Vagina (tissue), 2 donors: ENCODE data around the gene FRS3. TPM values are rescaled to one million over a fixed set of nuclear protein-coding genes. Genes with fewer than 3 reads are reported as not detected.

ENCODE experiments used
- DNase-seq, 2 donors: peaks; one replicate each; pipeline ENCODE4 v3.0.0-alpha.2; 2017; ENCODE audit errors: extremely low spot score in 2 of 2
- H3K27ac ChIP-seq: fragments of 200-600 bp; sonication (generic); one replicate; pipeline ENCODE4 v1.5.1; 2019
- H3K27me3 ChIP-seq: fragments of 200-600 bp; sonication (generic); one replicate; pipeline ENCODE4 v1.5.1; 2019
- H3K36me3 ChIP-seq, 2 donors: fragments of 200-600 bp; sonication (generic); one replicate each; pipeline ENCODE4 v1.5.1; 2017 to 2019
- H3K4me1 ChIP-seq: fragments of 200-600 bp; sonication (generic); one replicate; pipeline ENCODE4 v1.5.1; 2019
- H3K4me3 ChIP-seq, 2 donors: fragments of 200-600 bp; sonication (generic); 1 replicate in 1 of 2; 2 replicates in 1 of 2; pipeline ENCODE4 v1.5.1; 2016 to 2019
- H3K9me3 ChIP-seq: fragments of 200-600 bp; sonication (generic); one replicate; pipeline ENCODE4 v1.5.1; 2019
- POLR2A ChIP-seq, 2 donors: fragments of 450-650 bp; IDR thresholded peaks; one replicate each; pipeline ENCODE4 v1.6.1; 2017; ENCODE audit warnings: antibody characterized with exemption in 2 of 2, mild to moderate bottlenecking in 2 of 2, moderate library complexity in 2 of 2
- POLR2AphosphoS5 ChIP-seq, 2 donors: sonication (generic); formaldehyde crosslinking; IDR thresholded peaks; one replicate each; pipeline ENCODE4 v1.9.0; 2017; ENCODE audit warnings: antibody characterized with exemption in 2 of 2, mild to moderate bottlenecking in 2 of 2, low read depth in 1 of 2; ENCODE audit not compliant: insufficient read depth in 1 of 2
- intact Hi-C: fragments of 100-400 bp; cut with DNase I; formaldehyde crosslinking; loops from one replicate; pipeline ENCODE4 v1.15.1; 2023
- total RNA-seq: library from RNA; depleted of rRNA; stranded (reverse); fragments of >200 nt; gene quantifications from one replicate; pipeline ENCODE4 v1.2.3, GENCODE V29; 2016
- TF ChIP-seq, protein P1 (sequence below), 3 experiments: fragments of 450-650 bp in 2 of 3; fragments of 200-600 bp in 1 of 3; sonication (generic) in 1 of 3; IDR thresholded peaks; one replicate each; pipeline ENCODE4 v1.5.1; 2017 to 2019; ENCODE audit warnings: antibody characterized with exemption in 3 of 3, mild to moderate bottlenecking in 2 of 3, moderate library complexity in 2 of 3

Gene FRS3
- total RNA-seq, 1 donor from 2014 or later, result 4.4 TPM

- TF ChIP-seq, protein P1, sequence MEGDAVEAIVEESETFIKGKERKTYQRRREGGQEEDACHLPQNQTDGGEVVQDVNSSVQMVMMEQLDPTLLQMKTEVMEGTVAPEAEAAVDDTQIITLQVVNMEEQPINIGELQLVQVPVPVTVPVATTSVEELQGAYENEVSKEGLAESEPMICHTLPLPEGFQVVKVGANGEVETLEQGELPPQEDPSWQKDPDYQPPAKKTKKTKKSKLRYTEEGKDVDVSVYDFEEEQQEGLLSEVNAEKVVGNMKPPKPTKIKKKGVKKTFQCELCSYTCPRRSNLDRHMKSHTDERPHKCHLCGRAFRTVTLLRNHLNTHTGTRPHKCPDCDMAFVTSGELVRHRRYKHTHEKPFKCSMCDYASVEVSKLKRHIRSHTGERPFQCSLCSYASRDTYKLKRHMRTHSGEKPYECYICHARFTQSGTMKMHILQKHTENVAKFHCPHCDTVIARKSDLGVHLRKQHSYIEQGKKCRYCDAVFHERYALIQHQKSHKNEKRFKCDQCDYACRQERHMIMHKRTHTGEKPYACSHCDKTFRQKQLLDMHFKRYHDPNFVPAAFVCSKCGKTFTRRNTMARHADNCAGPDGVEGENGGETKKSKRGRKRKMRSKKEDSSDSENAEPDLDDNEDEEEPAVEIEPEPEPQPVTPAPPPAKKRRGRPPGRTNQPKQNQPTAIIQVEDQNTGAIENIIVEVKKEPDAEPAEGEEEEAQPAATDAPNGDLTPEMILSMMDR (IDR thresholded peaks at IDR 0.05), result no peak
- TF ChIP-seq POLR2A (IDR thresholded peaks at IDR 0.05), result no peak
- no peak for TF ChIP-seq POLR2AphosphoS5 (IDR thresholded peaks at IDR 0.05; ENCODE audit: insufficient read depth in 1 of 2, low read depth in 1 of 2)
- no peaks in the 10 kb centered on the region for H3K9me3 ChIP-seq
These were observed 31.2 kb downstream of the FRS3 start for GRCh38 chr6:41748542-41748941.

GRCh38 chr6:41748102-41748477 lies 31.6 kb downstream of the FRS3 start:
- intact Hi-C loops, result no loop called here
- no peak for DNase-seq

More at GRCh38 chr6:41748542-41748941, 31.2 kb downstream of the FRS3 start:
- no peaks in the 10 kb centered on the region for H3K4me1 ChIP-seq
- H3K4me3 ChIP-seq, result no peak overlapping the region
- intact Hi-C loops, result no loop called here
- H3K27ac ChIP-seq, result no peak overlapping the region
- no peaks in the 10 kb centered on the region for H3K27me3 ChIP-seq
- DNase-seq, result no peak
- no peaks in the 10 kb centered on the region for H3K36me3 ChIP-seq

GRCh38 chr6:41747256-41748101 lies 32.2 kb downstream of the FRS3 start, which contains the start of gene PGC:
TSS of gene PGC (minus strand) at chr6:41747397. CDS start at chr6:41747334, 63 bp downstream.
- DNase-seq, result no peak
- Histone ChIP-seq H3K4me3 (no peak within 1 kb of the TSS), H3K4me1 (no peaks in the 10 kb centered on the region), H3K36me3 (no peaks in the 10 kb centered on the region), H3K27ac (no peak within 1 kb of the TSS), H3K9me3 (no peaks in the 10 kb centered on the region), H3K27me3 (no peaks in the 10 kb centered on the region)
- TF ChIP-seq, protein P1 (IDR thresholded peaks at IDR 0.05), result no peak
- TF ChIP-seq POLR2AphosphoS5 (IDR thresholded peaks at IDR 0.05; ENCODE audit: insufficient read depth in 1 of 2, low read depth in 1 of 2), result no peak
- TF ChIP-seq POLR2A (IDR thresholded peaks at IDR 0.05), result no peak
- intact Hi-C loops, result no loop called here

More at GRCh38 chr6:41748102-41748477, 31.6 kb downstream of the FRS3 start:
- H3K4me3 ChIP-seq, result no peak overlapping the region
- TF ChIP-seq POLR2AphosphoS5 (IDR thresholded peaks at IDR 0.05; ENCODE audit: insufficient read depth in 1 of 2, low read depth in 1 of 2) (no peak), POLR2A (IDR thresholded peaks at IDR 0.05) (no peak)
- TF ChIP-seq, protein P1 (IDR thresholded peaks at IDR 0.05), result no peak
- H3K4me1 ChIP-seq, result no peaks in the 10 kb centered on the region
- H3K9me3 ChIP-seq, result no peaks in the 10 kb centered on the region
- H3K27ac ChIP-seq, result no peak overlapping the region
- H3K36me3 ChIP-seq, result no peaks in the 10 kb centered on the region
- H3K27me3 ChIP-seq, result no peaks in the 10 kb centered on the region

DNA sequence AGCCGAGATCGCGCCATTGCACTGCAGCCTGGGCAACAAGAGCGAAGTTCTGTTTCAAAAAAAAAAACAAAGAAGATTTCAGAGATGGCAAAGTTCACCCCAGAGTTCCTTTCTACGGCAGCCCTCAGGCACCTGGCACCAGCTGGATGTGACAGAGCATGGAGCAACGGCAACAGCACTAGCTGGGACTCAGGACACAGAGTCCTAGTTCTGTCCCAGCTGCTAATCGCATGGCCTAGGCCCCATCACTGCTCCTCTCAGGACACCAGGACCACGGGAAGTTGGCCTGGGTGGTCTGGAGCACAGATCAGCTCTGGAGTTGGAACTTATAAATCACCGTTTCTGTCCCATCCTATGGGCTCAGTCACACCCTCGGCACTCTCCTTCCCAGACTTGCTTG lies 33.6 kb downstream of the FRS3 start:
- intact Hi-C loops, result no loop called here
- no peak overlapping the region for H3K4me3 ChIP-seq
- TF ChIP-seq POLR2AphosphoS5 (IDR thresholded peaks at IDR 0.05; ENCODE audit: insufficient read depth in 1 of 2, low read depth in 1 of 2), result no peak
- no peaks in the 10 kb centered on the region for H3K36me3 ChIP-seq
- H3K4me1 ChIP-seq, result no peaks in the 10 kb centered on the region
- H3K27ac ChIP-seq, result no peak overlapping the region
- no peak for DNase-seq
- H3K27me3 ChIP-seq, result no peaks in the 10 kb centered on the region
- no peaks in the 10 kb centered on the region for H3K9me3 ChIP-seq

GRCh38 chr6:41744236-41744787 lies 35.4 kb downstream of the FRS3 start:
- Histone ChIP-seq H3K27me3 (no peaks in the 10 kb centered on the region), H3K4me1 (no peaks in the 10 kb centered on the region), H3K27ac (no peak overlapping the region), H3K4me3 (no peak overlapping the region), H3K9me3 (no peaks in the 10 kb centered on the region), H3K36me3 (no peaks in the 10 kb centered on the region)
- DNase-seq, result no peak
- TF ChIP-seq, protein P1 (IDR thresholded peaks at IDR 0.05), result no peak
- no peak for TF ChIP-seq POLR2AphosphoS5 (IDR thresholded peaks at IDR 0.05; ENCODE audit: insufficient read depth in 1 of 2, low read depth in 1 of 2)
- no peak for TF ChIP-seq POLR2A (IDR thresholded peaks at IDR 0.05)
- intact Hi-C loops, result no loop called here
